ENCODE results near the gene ALK.

The ALK gene

GRCh38 chr2:29749843-29750242 is 171.5 kb downstream of the ALK start:
- DNase-seq = peak; percentile 98

GRCh38 chr2:29749041-29749440 is 172.3 kb downstream of the ALK start:
- DNase-seq = peak; percentile 47

GRCh38 chr2:29747786-29748470 is 173.5 kb downstream of the ALK start:
- peak; percentile 98 for DNase-seq

GRCh38 chr2:29744976-29745375 is 176.4 kb downstream of the ALK start:
- no peak for DNase-seq

GRCh38 chr2:29743516-29743915 is 177.9 kb downstream of the ALK start:
- no peak for DNase-seq

GRCh38 chr2:29742656-29743055 is 178.7 kb downstream of the ALK start:
- peak; percentile 91 for DNase-seq

- DNase-seq = no peak
Observed at GRCh38 chr2:29741132-29741531, 180.3 kb downstream of the ALK start.

GRCh38 chr2:29733965-29734364 is 187.4 kb downstream of the ALK start:
- no peak for DNase-seq

- DNase-seq = no peak
Observed at GRCh38 chr2:29733213-29733612, 188.2 kb downstream of the ALK start.

GRCh38 chr2:29731948-29732347 is 189.4 kb downstream of the ALK start:
- no peak for DNase-seq

- DNase-seq = no peak
Observed at GRCh38 chr2:29729932-29730331, 191.5 kb downstream of the ALK start.

GRCh38 chr2:29729401-29729800 is 192.0 kb downstream of the ALK start:
- no peak for DNase-seq

- no peak for DNase-seq
Observed at GRCh38 chr2:29726976-29727375, 194.4 kb downstream of the ALK start.

- DNase-seq = no peak
Observed at GRCh38 chr2:29725610-29726009, 195.8 kb downstream of the ALK start.

GRCh38 chr2:29724282-29724681 is 197.1 kb downstream of the ALK start:
- DNase-seq = no peak

GRCh38 chr2:29723255-29724001 is 198.0 kb downstream of the ALK start:
- DNase-seq = no peak

GRCh38 chr2:29719639-29720038 is 201.7 kb downstream of the ALK start:
- DNase-seq = no peak

- no peak for DNase-seq
Observed at GRCh38 chr2:29718076-29718686, 203.2 kb downstream of the ALK start.

- DNase-seq = no peak
Observed at GRCh38 chr2:29715655-29716054, 205.7 kb downstream of the ALK start.

GRCh38 chr2:29714333-29714732 is 207.1 kb downstream of the ALK start:
- DNase-seq = no peak

- no peak for DNase-seq
Observed at GRCh38 chr2:29706171-29706720, 215.1 kb downstream of the ALK start.

GRCh38 chr2:29705616-29706015 is 215.8 kb downstream of the ALK start:
- peak; percentile 60 for DNase-seq

GRCh38 chr2:29703336-29703735 is 218.1 kb downstream of the ALK start:
- DNase-seq = no peak

- no peak for DNase-seq
Observed at GRCh38 chr2:29702276-29702675, 219.1 kb downstream of the ALK start.
